SK-N-MC (cell line): ENCODE measurements around the gene SLITRK2.

ENCODE experiments used
- EZH2 ChIP-seq: fragments of 200-600 bp; sonication (generic); IDR thresholded peaks from one replicate; pipeline ENCODE4 v1.6.1; 2017; ENCODE audit warnings: antibody characterized with exemption
- FOXP2 ChIP-seq: optimal IDR thresholded peaks from 2 replicates; pipeline ENCODE3; 2011; ENCODE audit warnings: mild to moderate bottlenecking, moderate library complexity; ENCODE audit not compliant: insufficient read depth; ENCODE audit errors: extremely low read length, control extremely low read depth
- POLR2AphosphoS5 ChIP-seq: IDR thresholded peaks from 2 replicates; pipeline ENCODE4 v1.6.1; 2012; ENCODE audit warnings: mild to moderate bottlenecking, low read depth, low read length, borderline replicate concordance

DNA sequence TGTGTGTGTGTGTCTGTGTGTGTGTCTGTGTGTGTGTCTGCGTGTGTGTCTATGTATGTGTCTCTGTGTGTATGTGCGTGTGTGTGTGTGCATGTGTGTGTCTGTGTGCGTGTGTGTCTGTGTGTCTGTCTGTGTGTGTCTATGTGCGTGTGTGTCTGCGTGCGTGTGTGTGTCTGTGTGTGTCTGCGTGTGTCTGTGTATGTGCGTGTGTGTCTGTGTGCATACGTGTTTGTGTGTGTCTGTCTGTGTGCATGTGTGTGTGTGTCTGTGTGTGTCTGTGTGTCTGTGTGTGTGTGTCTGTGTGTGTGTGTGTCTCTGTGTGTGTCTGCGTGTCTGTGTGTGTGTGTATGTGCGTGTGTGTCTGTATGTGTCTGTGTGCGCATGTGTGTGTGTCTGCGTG lies 35.6 kb downstream of the SLITRK2 start:
- TF ChIP-seq EZH2 (no peak), POLR2AphosphoS5 (no peak), FOXP2 (no peak)
